Prostate gland (tissue), 2 donors: ENCODE results near the gene ATAD3C.

Experiments used
- POLR2A ChIP-seq: fragments of 450-650 bp; IDR thresholded peaks from one replicate; pipeline ENCODE4 v1.6.1; 2016; ENCODE audit warnings: antibody characterized with exemption, mild to moderate bottlenecking
- TF ChIP-seq, protein P1 (sequence below), 4 experiments: fragments of 200-600 bp in 2 of 4; fragments of 450-650 bp in 2 of 4; sonication (generic) in 2 of 4; IDR thresholded peaks; 1 replicate in 3 of 4; 2 replicates in 1 of 4; pipeline ENCODE4 v1.5.1; 2016 to 2019; ENCODE audit warnings: antibody characterized with exemption in 4 of 4, mild to moderate bottlenecking in 2 of 4, moderate library complexity in 2 of 4

DNA sequence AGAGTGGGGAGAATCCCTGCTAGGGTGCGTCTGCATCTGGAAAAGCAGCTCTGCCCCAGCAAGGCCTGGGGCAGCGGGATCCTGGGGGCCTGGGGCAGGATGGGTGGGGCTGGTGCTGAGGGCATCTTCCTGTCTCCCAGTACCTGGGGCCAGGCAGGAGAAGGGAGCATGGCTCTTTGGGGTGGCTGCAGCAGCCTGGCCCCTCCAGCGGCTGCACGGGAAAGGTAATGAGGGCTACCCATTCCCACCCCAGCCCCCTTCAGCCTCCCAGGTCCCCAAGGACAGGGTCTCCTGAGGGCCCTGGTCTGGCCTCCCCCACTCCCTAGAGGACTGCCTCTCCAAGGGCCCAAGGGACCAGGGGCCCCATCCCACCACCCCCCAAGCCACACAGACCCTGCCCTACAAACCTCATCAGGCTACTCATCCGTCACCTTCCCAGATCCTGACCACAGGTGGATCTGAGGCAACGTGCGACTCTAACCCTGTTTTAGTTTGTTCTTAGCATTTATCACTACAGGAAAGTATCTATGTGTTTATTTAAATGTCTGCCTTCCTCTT is 27.5 kb upstream of the ATAD3C start:
- no peak for TF ChIP-seq POLR2A
- TF ChIP-seq, protein P1, sequence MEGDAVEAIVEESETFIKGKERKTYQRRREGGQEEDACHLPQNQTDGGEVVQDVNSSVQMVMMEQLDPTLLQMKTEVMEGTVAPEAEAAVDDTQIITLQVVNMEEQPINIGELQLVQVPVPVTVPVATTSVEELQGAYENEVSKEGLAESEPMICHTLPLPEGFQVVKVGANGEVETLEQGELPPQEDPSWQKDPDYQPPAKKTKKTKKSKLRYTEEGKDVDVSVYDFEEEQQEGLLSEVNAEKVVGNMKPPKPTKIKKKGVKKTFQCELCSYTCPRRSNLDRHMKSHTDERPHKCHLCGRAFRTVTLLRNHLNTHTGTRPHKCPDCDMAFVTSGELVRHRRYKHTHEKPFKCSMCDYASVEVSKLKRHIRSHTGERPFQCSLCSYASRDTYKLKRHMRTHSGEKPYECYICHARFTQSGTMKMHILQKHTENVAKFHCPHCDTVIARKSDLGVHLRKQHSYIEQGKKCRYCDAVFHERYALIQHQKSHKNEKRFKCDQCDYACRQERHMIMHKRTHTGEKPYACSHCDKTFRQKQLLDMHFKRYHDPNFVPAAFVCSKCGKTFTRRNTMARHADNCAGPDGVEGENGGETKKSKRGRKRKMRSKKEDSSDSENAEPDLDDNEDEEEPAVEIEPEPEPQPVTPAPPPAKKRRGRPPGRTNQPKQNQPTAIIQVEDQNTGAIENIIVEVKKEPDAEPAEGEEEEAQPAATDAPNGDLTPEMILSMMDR (IDR thresholded peaks at IDR 0.05), result no peak
